Motor neuron (in vitro differentiated cells): ENCODE data around the gene PRKCE. TPM values are rescaled to one million over a fixed set of nuclear protein-coding genes. Genes with fewer than 3 reads are reported as not detected.

Source experiments
- ATAC-seq, 8 experiments: fragments of 200-7000 bp; cut with Tn5 transposase; replicated peaks in 6 of 8; 2 replicates each; pipeline ENCODE4 v1.8.0; 2021; ENCODE audit warnings: mild to moderate bottlenecking in 8 of 8, moderate library complexity in 8 of 8
- H3K27ac ChIP-seq, 2 donors: fragments of 250-450 bp; sonication (Bioruptor Pico); 2 replicates each; pipeline ENCODE4 v1.9.0; 2021; ENCODE audit warnings: antibody characterized with exemption in 2 of 2, mild to moderate bottlenecking in 2 of 2, moderate library complexity in 1 of 2
- H3K4me1 ChIP-seq, 2 donors: fragments of 250-450 bp; sonication (Bioruptor Pico); replicated peaks in 1 of 2; 2 replicates each; pipeline ENCODE4 v1.6.1; 2021; ENCODE audit warnings: antibody characterized with exemption in 2 of 2, mild to moderate bottlenecking in 2 of 2, moderate library complexity in 1 of 2
- H3K4me3 ChIP-seq, 5 donors: fragments of 250-450 bp; sonication (Bioruptor Pico); 2 replicates each; pipeline ENCODE4 v1.9.0; 2021; ENCODE audit warnings: antibody characterized with exemption in 5 of 5, mild to moderate bottlenecking in 5 of 5, moderate library complexity in 4 of 5
- WGBS, 10 experiments: fragments of 450-650 bp; shearing (Covaris generic); methylation state at CpG; one replicate each; pipeline ENCODE4 v1.0.0; 2022; 5-methylcytosine and 5-hydroxymethylcytosine counted together
- in situ Hi-C, 9 experiments: fragments of 400-800 bp; cut with MboI; loops; one replicate each; pipeline ENCODE4 v1.15.0; 2021; ENCODE audit warnings: low sequenced_read_pairs in 9 of 9, low pct_unique_long_range_greater_than_20kb in 2 of 9; ENCODE audit not compliant: unreplicated experiment in 9 of 9
- total RNA-seq, 8 experiments: library from RNA; unstranded; fragments of 300-600 nt; gene quantifications; 2 replicates each; pipeline versions ENCODE4 v1.2.3 to v1.2.4, GENCODE V29; 2022

PRKCE gene
- total RNA-seq, 8 experiments from 2014 or later: 7.3 to 23.0 (median 14.7) TPM

DNA sequence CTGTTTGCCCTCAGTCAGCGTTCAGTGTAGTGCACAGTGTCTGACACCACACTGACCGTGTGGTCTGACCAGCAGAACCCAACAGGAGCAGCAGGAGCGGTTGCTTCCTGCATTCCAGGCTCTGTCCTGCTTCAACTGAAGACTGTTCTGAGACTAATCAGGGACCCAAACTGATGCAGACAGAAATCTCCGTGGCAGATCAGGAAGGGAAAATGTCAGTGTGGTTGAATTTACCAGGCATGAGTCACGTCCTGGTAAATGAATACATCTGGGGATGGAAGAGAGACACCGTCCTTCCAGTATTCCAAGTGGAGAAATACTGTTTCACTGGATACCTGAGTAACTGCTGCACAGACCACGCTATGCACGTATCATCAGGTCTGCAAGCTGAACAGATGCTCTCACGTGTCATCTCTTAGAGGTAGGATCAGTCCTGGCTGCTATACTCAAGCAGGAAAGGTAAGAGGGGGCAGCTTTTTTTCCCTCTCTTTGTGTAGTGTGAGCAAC lies 422.1 kb downstream of the PRKCE start:
- ATAC-seq: peak in 2 of 8 experiments; percentile 90 to 94
- no peaks in the 10 kb centered on the region for H3K4me1 ChIP-seq
- in situ Hi-C loops: loop anchor here in 1 of 9 experiments (25.0 kb wide), 1 partner anchor 214 kb away; the partner anchor contains the start of gene EPAS1
- H3K4me3 ChIP-seq: no peak overlapping the region
- H3K27ac ChIP-seq: no peak overlapping the region
- 0 to 100% (median 69%) methylated on average over 1 to 5 of the region's 9 CpGs; no CpG with 5 or more reads in 1 of the 10 experiments for whole genome bisulfite sequencing, 10 experiments

DNA sequence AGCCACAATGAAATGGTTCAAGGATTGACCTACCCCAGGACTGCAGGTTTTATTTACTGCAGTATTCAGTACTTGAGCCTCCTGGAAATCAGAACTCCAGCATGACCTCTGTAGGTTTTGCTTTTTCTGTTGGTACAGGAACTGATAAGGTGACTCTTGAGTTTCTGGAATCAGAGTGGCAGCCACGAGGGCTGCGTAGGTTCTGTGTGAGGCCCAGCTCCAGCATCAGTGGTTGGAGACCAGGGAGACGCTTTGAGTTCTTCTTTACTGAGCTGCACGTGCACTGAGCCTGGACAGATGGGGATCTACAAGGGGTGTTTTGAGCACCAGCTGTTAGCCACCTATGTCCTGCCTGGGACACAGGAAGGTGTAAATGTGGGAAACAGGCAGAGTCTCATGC lies 423.0 kb downstream of the PRKCE start:
- Histone ChIP-seq H3K27ac (no peak overlapping the region), H3K4me1 (no peaks in the 10 kb centered on the region), H3K4me3 (no peak overlapping the region)
- ATAC-seq: no peak
- WGBS, 10 experiments: 40 to 100% (median 87%) methylated on average over 1 to 4 of the region's 4 CpGs; no CpG with 5 or more reads in 3 of the 10 experiments
- in situ Hi-C loops: loop anchor here in 1 of 9 experiments (25.0 kb wide), 1 partner anchor 213 kb away; the partner anchor contains the start of gene EPAS1

DNA sequence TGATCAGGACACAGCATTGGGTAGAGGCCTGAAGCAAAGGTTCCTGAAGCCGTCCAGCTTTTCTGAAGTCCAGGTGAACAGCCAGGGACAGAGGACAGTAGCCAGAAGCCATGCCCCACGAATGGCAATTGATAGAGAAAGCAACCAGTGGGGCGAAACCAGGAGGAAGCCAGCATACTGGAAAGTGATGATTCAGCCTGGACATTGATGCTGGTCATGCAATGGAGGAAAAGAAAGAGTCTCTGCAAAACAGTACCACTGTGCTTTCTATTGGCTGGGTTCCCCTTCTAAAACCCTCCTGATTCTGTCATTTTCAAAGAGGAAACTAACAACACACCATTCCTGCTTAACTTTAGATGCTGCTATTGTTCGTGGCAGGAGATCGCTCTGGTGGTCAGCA lies 424.4 kb downstream of the PRKCE start:
- no peak for ATAC-seq
- in situ Hi-C loops: no loop called here
- Histone ChIP-seq H3K27ac (no peak overlapping the region), H3K4me1 (no peaks in the 10 kb centered on the region), H3K4me3 (no peak overlapping the region)
- WGBS, 10 experiments: 50 to 100% (median 96%) methylated on average over 1 to 5 of the region's 5 CpGs

DNA sequence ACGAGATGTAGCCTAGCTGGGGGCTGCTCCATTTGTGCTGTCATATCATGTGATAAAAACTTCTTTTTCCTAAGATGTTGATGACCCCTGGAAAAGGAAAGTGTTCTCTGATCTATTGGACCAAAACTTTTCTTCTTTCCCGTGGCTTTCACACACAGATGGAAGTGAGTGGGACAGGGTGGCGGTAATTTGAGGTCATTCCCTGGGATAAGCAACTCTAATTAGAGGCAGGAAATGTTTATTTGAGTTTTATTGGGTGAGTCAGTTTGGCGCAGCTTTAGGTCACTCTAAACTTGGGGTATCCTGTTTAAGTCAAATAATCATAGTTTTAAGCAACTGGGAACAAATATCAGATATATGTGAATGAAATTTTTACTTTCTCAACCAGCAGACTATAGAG lies 424.8 kb downstream of the PRKCE start:
- no peak overlapping the region for H3K27ac ChIP-seq
- in situ Hi-C loops: no loop called here
- H3K4me3 ChIP-seq: no peak overlapping the region
- H3K4me1 ChIP-seq: no peaks in the 10 kb centered on the region
- 17 to 100% (median 92%) methylated on average over 1 to 4 of the region's 4 CpGs; no CpG with 5 or more reads in 1 of the 10 experiments for WGBS, 10 experiments
- ATAC-seq: no peak

DNA sequence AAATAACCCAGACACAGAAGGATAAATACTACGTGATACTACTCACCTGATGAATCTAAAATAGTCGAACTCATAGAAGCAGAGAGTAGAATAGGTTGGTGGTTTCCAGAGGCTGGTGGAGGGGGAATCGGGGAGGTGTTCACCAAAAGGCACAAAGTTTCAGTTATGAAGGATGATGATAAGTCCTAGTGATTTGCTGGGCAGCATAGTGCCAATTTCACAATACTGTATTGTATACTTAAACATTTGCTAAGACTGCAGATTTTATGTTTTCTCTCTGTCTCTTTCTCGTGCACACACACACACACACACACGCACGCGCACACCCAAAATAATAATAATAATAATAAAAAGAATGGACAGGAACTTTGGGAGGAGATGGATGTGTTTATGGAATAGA lies 425.4 kb downstream of the PRKCE start:
- in situ Hi-C loops: no loop called here
- 60 to 100% (median 91%) methylated on average over 1 to 7 of the region's 7 CpGs for WGBS, 10 experiments

DNA sequence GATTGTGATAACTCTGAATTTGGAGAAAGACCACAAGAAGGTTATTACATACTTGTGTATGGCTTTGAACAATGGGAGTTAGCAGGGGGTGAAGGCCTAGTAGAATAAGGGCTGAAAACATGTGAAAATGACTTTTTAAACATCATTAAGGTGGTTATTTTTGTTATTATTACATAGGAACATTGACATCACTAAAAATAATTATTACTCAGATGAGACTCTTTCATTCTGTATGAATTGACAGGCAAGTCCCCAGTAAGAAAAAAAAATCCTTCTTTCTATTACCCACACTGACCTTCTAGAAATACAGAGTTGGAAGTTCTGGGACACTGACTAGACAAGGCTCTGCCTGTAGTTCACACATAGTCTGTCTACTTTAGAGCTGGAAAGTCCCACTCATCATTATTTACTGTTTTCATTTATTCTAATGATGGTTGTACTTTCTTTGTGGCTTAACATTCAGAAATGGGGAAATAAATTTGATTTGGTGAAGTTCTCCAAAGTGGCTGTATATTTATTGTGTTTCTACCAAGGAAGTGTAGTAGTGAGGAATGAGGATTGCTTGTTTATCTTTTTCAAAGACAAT lies 426.1 kb downstream of the PRKCE start:
- Histone ChIP-seq H3K27ac (no peak overlapping the region), H3K4me3 (no peak overlapping the region), H3K4me1 (no peaks in the 10 kb centered on the region)
- ATAC-seq: no peak
- in situ Hi-C loops: no loop called here

More for the DNA sequence above, 425.4 kb downstream of the PRKCE start:
- Histone ChIP-seq H3K27ac (no peak overlapping the region), H3K4me1 (no peaks in the 10 kb centered on the region), H3K4me3 (no peak overlapping the region)
- no peak for ATAC-seq

DNA sequence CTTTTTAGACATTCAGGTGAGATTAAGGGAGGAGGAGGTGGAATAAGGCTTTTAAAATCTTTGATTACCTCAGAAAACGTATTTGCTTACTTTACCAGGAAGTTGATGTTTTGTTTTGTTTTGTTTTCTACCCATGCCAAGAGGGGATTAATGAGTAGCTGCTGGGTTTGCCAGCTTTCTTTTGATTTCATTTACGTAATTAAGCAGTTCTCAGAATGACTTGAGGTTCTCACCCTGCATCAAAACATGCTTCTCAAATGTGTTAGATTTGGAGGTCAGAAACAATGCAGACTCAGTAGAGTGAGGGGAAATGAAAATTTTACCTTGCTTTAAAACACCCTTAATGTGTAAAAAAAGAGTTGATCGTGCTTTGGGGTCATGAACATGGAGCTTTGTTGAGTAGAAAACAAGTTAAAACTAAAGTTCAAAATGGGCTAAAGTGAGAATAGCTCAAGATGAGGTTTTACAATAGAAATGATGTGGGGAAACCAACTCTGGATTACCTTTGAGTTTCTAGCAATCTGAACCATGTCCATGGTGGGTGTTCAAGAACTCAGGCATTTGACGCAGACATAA lies 428.6 kb downstream of the PRKCE start:
- WGBS, 10 experiments: 74 to 100% (median 93%) methylated on average over 1 to 4 of the region's 4 CpGs

DNA sequence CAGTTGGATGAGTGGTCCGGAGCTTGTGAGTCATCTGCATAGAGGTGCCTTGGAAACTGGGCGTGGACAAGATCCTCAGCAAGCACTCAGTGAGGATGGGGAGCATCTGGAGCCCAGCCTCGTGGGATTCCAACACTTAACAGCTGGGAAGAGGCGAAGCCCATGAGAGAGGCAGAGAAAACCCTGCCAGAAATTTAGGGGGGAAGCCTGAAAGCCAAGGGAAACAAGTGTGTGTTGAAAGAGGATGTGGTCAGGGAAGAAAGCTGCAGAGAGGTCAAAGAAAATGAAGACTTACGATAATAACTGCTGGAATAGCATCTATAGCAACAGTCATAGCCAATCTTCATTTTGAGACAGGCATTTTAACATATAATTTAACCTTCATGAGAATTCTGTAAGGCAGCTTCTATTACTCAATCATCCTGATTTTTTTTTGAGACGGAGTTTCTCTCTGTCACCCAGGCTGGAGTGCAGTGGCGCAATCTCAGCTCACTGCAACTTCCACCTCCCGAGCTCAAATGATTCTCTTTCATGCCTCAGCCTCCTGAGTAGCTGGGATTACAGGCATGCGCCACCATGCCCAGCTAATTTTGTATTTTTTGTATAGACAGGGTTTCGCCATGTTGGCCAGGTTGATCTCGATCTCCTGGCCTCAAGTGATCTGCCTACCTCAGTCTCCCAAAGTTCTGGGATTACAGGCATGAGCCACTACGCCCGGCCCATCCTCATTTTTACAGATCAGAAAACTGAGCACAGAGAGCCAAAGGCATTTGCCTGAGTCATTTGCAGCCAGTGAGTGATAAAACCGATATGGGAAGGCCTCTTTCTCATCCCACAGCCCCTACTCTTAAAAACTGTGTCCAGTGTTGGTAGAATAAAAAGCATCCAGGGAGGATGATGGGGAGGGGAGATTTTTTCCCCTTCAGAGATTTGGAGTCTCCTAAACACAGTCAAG lies 431.3 kb downstream of the PRKCE start:
- ATAC-seq: peak in 2 of 8 experiments; percentile 74 to 93
- in situ Hi-C loops: no loop called here
- H3K4me3 ChIP-seq: no peak overlapping the region
- no peaks in the 10 kb centered on the region for H3K4me1 ChIP-seq
- WGBS, 10 experiments: 36 to 100% (median 86%) methylated on average over 1 to 10 of the region's 14 CpGs
- no peak overlapping the region for H3K27ac ChIP-seq

More for the DNA sequence above, 428.6 kb downstream of the PRKCE start:
- H3K27ac ChIP-seq: no peak overlapping the region
- H3K4me3 ChIP-seq: no peak overlapping the region
- ATAC-seq: no peak
- in situ Hi-C loops: no loop called here
- no peaks in the 10 kb centered on the region for H3K4me1 ChIP-seq

DNA sequence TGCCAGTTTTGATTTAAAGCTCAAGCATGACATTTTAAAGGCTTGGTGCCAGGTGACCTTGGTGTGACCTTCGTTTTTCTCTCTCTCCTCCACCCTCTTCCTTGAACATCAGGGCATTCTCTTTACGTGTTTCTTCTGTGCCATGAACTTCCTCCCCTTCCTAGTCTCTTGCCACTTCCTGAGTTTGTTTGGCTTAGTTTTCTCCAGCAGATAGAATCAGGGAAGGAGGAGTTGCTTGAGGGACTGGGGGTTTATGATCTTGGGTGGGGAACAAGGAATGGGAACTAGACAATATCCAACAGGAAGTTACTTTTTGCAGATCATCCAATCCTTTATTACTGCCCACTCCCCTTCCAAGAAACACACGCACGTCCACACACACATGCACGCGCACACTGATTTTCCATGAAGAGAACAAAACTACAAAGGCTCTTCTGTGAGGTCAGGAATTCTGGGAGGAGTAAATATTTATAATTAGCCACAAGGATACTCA lies 435.1 kb downstream of the PRKCE start:
- no peaks in the 10 kb centered on the region for H3K4me1 ChIP-seq
- ATAC-seq: no peak
- WGBS, 10 experiments: 69 to 100% (median 90%) methylated on average over 2 to 6 of the region's 6 CpGs; no CpG with 5 or more reads in 1 of the 10 experiments
- no peak overlapping the region for H3K4me3 ChIP-seq
- H3K27ac ChIP-seq: no peak overlapping the region
- in situ Hi-C loops: no loop called here

DNA sequence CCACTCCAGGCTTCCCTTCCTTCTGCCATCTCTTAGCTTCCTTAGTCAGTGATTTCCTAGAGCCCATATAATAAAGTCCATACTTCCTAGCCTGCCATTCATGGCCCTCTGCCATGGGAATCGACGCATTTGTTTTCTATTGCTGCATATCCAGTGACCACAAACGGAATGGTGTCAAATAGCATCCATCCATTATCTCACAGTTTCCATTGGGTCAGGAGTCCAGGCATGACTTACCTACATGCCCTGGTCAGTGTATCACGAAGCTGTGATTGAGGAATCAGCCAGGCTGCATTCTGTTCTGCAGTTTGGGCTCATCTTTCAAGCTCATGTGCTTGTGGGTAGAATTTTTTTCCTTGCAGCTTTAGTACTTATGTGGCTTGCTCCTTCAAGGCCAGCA lies 436.0 kb downstream of the PRKCE start:
- Histone ChIP-seq H3K4me1 (no peaks in the 10 kb centered on the region), H3K4me3 (no peak overlapping the region), H3K27ac (no peak overlapping the region)
- no peak for ATAC-seq
- 67 to 100% (median 96%) methylated on average over 1 to 4 of the region's 4 CpGs; no CpG with 5 or more reads in 1 of the 10 experiments for WGBS, 10 experiments
- in situ Hi-C loops: no loop called here

DNA sequence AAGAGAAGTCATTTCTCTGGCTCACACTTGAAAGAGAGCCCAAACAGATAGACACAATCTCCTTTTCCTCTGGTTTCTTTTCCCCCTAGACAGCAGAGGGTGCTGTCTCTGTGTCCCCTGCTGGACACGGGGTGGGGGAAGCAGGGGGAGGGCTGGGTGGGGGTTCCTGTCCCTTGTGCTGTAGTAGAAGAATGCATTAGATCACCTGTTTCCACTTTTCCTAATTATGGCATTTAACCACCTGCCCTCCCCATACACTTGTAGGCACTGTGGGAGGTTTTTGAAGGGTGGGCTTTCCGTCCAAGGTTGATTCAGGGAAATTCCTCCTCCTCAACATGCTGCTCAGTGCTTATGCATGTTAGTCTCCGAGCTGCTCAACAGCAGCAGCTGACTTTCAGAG lies 439.5 kb downstream of the PRKCE start:
- WGBS, 10 experiments: 50 to 71% (median 61%) methylated on average over 1 to 3 of the region's 3 CpGs; no CpG with 5 or more reads in 5 of the 10 experiments
- Histone ChIP-seq H3K4me3 (no peak overlapping the region), H3K4me1 (no peaks in the 10 kb centered on the region), H3K27ac (no peak overlapping the region)
- ATAC-seq: peak in 3 of 8 experiments; percentile 54 to 99 (median 89)
- in situ Hi-C loops: no loop called here

DNA sequence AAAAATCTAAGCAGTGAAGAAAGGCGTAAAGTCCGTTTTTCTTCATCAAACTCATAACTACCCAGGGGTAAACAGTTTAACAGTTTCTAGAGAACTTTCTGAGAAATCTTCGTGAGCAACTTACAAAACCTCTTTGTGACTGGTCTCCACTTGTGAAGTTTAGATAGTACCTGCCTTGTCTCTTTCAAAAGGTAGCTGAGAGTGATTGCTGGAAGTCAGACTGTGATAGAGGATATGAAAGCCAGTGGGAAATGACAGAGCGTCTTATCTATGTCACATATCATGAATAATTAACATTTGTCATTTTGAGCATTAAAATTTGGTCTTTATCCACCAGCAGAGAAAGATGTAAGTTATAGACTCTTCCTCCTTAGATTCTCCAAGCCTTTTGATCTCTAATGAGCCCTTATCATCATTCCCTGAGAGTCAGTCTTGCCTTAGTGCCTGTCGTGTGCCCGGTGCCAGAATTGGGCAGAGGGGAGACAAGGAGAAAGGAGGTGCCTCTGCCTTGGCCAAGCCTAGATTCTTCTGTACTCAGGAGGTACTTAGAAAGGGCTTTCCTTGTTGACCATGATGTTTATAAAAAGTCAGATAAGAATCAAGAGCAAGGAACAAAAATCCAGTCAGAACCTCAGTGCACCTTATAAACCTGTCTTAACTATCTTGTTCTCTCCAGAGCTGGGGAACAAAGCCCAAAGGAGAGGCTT lies 440.6 kb downstream of the PRKCE start:
- H3K4me3 ChIP-seq: no peak overlapping the region
- no peaks in the 10 kb centered on the region for H3K4me1 ChIP-seq
- in situ Hi-C loops: no loop called here
- H3K27ac ChIP-seq: no peak overlapping the region
- no peak for ATAC-seq
- 21 to 100% (median 85%) methylated on average over 2 to 6 of the region's 6 CpGs for WGBS, 10 experiments
